GM12891 (cell line): ENCODE measurements around the gene SPCS2.

ENCODE experiments used
- POLR2A ChIP-seq: IDR thresholded peaks from 2 replicates; pipeline ENCODE4 v1.6.1; 2011; ENCODE audit warnings: low read depth, low read length, control low read depth
- POLR2AphosphoS5 ChIP-seq: IDR thresholded peaks from 2 replicates; pipeline ENCODE4 v1.6.1; 2011; ENCODE audit warnings: low read depth, low read length, control low read depth
- SPI1 ChIP-seq: IDR thresholded peaks from 2 replicates; pipeline ENCODE4 v1.6.1; 2011; ENCODE audit warnings: low read depth, low read length, control low read depth
- TAF1 ChIP-seq: IDR thresholded peaks from 2 replicates; pipeline ENCODE4 v1.6.1; 2011; ENCODE audit warnings: low read depth, low read length, control low read depth

- TF ChIP-seq TAF1: no peak
- no peak for TF ChIP-seq POLR2AphosphoS5
- no peak for TF ChIP-seq SPI1
- no peak for TF ChIP-seq POLR2A
These were observed 1.4 kb downstream of the SPCS2 start for GRCh38 chr11:74950374-74950969.
